Gastrocnemius medialis (tissue), 4 donors: ENCODE results near the gene C17orf100. TPM values are rescaled to one million over a fixed set of nuclear protein-coding genes. Genes with fewer than 3 reads are reported as not detected.
A peak's percentile ranks its signal among the peaks of the same experiment; 100 is the strongest.

ENCODE experiments used
- ATAC-seq, 2 donors: fragments of 150-250 bp; one replicate each; pipeline ENCODE4 v1.9.1; 2016
- DNase-seq, 2 donors: peaks; one replicate each; pipeline ENCODE4 v3.0.0-alpha.2; 2019
- H3K27ac ChIP-seq, 4 donors: fragments of 200-600 bp; sonication (generic); 1 replicate in 1 of 4; 2 replicates in 3 of 4; pipeline ENCODE4 v1.5.1; 2016 to 2018; ENCODE audit warnings: mild to moderate bottlenecking in 2 of 4, moderate library complexity in 1 of 4
- H3K27me3 ChIP-seq, 3 donors: fragments of 200-600 bp; sonication (generic) in 2 of 3; 1 replicate in 1 of 3; 2 replicates in 2 of 3; pipeline versions ENCODE4 v1.5.1 to v1.6.0; 2016 to 2019; ENCODE audit warnings: mild to moderate bottlenecking in 1 of 3, moderate library complexity in 1 of 3
- H3K36me3 ChIP-seq, 2 donors: fragments of 200-600 bp; sonication (generic) in 1 of 2; one replicate each; pipeline ENCODE4 v1.5.1; 2017 to 2018
- H3K4me1 ChIP-seq, 2 donors: fragments of 200-600 bp; sonication (generic) in 1 of 2; one replicate each; pipeline ENCODE4 v1.5.1; 2016 to 2017; ENCODE audit warnings: mild to moderate bottlenecking in 2 of 2
- H3K4me3 ChIP-seq, 4 donors: fragments of 200-600 bp; sonication (generic) in 3 of 4; 1 replicate in 1 of 4; 2 replicates in 3 of 4; pipeline ENCODE4 v1.5.1; 2016 to 2019; ENCODE audit warnings: mild to moderate bottlenecking in 2 of 4
- H3K9me3 ChIP-seq, 3 donors: fragments of 200-600 bp; sonication (generic) in 2 of 3; 1 replicate in 1 of 3; 2 replicates in 2 of 3; pipeline ENCODE4 v1.5.1; 2016 to 2019
- CTCF ChIP-seq, 5 experiments: fragments of 450-650 bp in 3 of 5; fragments of 200-600 bp in 2 of 5; sonication (generic) in 2 of 5; IDR thresholded peaks in 4 of 5; conservative IDR thresholded peaks in 1 of 5; 1 replicate in 4 of 5; 2 replicates in 1 of 5; pipeline ENCODE4 v1.5.1; 2016 to 2019; ENCODE audit warnings: antibody characterized with exemption in 5 of 5, mild to moderate bottlenecking in 3 of 5, moderate library complexity in 3 of 5
- POLR2A ChIP-seq, 2 donors: fragments of 450-650 bp; IDR thresholded peaks; one replicate each; pipeline ENCODE4 v1.6.1; 2017; ENCODE audit warnings: antibody characterized with exemption in 2 of 2, mild to moderate bottlenecking in 2 of 2, moderate library complexity in 2 of 2
- in situ Hi-C, 4 donors: fragments of 200-750 bp; cut with MboI; loops; one replicate each; pipeline versions ENCODE4 v1.15.0 to v1.8.0; 2017; ENCODE audit warnings: low sequenced_read_pairs in 4 of 4
- intact Hi-C: fragments of 100-400 bp; cut with DNase I; formaldehyde crosslinking; loops from one replicate; pipeline ENCODE4 v1.15.1; 2023; ENCODE audit warnings: low total_unique reads
- total RNA-seq, 4 donors: library from RNA; depleted of rRNA; stranded (reverse); fragments of >200 nt; gene quantifications; one replicate each; pipeline versions ENCODE4 v1.1.0 to v1.2.3, GENCODE V29; 2016

The C17orf100 gene
- total RNA-seq, 4 donors from 2014 or later, result 0.27 TPM; not detected in 3

DNA sequence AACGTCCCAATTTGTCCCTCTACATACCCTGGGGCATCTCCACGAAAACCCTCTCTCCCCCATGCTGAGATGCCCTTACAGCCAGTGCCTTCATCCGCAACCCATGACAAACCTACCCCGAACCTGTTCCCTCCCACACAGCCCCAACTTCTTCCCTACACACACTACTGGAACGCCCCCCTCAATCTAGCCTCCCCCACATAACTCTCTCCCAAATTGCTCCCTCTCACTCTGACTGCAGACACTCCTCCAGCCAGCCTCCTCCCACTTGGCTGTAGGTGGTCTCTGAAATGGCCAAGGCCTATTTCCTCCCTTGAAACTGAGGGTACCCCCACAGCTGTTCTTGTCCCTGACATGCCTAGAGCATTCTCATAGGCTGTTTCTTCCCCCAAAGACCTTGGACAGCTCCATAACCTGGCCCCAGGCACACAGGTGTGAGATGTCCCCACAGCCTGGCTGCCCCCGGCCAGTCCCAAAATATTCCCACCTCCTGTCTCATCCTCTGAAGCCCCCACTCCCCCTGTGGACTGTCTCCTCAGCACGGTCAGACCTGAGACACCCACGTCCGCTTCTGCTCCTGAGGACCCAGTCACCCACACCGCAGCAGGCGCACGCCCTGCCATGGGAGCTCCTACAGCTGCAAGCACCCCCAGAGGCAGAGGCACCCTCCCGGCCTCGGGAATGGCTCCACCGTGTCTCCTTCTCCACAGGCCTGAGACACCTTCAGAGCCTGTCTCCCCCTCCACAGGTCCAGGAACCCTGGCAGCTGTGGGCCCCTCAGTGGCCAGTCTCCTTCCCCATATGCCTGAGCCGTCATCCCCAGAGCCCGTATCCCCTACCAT lies 14.7 kb upstream of the C17orf100 start:
- no peaks in the 10 kb centered on the region for H3K9me3 ChIP-seq
- peaks cover 0 to 25% of the 10 kb centered on the region in 2 donors for H3K36me3 ChIP-seq
- DNase-seq (no peak), ATAC-seq (no peak)
- in situ Hi-C loops (loop anchor here in 1 of 4 donors (25.0 kb wide), 1 partner anchor 375 kb away; the partner anchor contains the start of genes BCL6B and RNASEK), intact Hi-C loops (no loop called here)
- H3K27ac ChIP-seq, result no peak overlapping the region
- no peaks in the 10 kb centered on the region for H3K27me3 ChIP-seq
- H3K4me1 ChIP-seq, result peaks cover 10 to 20% of the 10 kb centered on the region in 2 donors
- TF ChIP-seq CTCF (IDR thresholded peaks at IDR 0.05 in 4 of 5, conservative IDR thresholded peaks at IDR 0.05 in 1 of 5), result no peak
- TF ChIP-seq POLR2A (IDR thresholded peaks at IDR 0.05), result no peak
- H3K4me3 ChIP-seq, result no peak overlapping the region

DNA sequence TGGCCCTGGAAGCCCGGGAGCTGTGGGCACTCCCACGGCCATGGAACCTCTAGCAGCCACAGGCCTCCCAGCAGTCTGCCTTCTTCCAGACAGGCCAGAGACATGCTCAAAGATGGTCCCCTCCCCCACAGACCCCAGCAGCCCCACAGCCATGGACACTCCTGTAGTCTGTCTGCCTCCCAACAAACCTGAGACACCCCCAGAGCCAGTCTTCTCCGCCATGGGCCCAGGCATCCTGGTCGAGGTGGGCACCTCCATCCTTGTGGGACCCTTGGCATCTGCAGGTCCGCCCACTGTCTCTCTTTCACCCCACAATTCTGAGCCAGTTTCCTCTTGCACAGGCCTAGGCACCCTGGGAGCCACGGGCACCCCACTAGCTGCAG lies 14.1 kb upstream of the C17orf100 start:
- Histone ChIP-seq H3K27ac (no peak overlapping the region), H3K4me1 (peaks cover 10 to 22% of the 10 kb centered on the region in 2 donors), H3K27me3 (no peaks in the 10 kb centered on the region), H3K4me3 (no peak overlapping the region), H3K9me3 (no peaks in the 10 kb centered on the region), H3K36me3 (peaks cover 0 to 19% of the 10 kb centered on the region in 2 donors)
- intact Hi-C loops (no loop called here), in situ Hi-C loops (loop anchor here in 1 of 4 donors (25.0 kb wide), 1 partner anchor 375 kb away; the partner anchor contains the start of genes BCL6B and RNASEK)
- no peak for DNase-seq
- ATAC-seq, result no peak
- TF ChIP-seq POLR2A (IDR thresholded peaks at IDR 0.05), result no peak
- no peak for TF ChIP-seq CTCF (IDR thresholded peaks at IDR 0.05 in 4 of 5, conservative IDR thresholded peaks at IDR 0.05 in 1 of 5)

DNA sequence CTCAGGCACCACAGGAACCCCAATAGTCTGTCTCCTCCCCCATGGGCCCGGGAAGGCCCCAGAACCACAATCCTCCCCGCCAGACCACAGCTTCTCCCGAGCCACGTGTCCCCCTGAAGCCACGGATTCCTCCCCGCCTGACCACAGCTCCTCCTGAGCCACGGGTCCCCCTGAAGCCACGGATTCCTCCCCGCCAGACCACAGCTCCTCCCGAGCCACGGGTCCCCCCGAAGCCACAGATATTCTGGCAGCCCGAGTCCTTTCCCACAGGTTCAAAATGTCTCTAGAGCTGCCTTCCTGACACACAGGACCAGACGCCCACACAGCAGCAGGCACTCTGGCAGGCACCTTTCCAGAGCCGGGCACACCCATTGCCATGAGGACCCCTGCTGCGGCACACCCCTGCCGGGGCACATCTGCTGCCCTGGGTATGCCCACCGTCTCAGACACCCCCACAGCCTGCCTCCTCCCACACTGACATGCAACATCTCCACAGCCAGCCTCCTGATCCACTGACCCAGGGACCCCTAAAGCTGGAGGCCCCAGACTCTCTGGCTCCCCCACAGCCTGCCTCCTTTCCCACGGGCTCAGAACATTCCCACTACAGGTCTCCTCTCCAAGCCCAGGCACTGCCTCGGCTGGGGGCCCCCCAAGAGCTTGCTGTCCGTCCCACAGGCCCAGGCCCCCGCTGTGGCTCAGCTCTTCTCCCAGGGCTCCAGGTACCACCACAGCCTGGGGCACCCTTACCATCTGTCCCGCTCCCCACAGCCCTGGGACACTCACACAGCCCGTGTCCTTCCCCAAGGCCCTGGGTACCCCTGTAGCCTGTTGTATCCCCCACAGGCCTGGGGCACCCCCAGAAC lies 13.3 kb upstream of the C17orf100 start:
- TF ChIP-seq CTCF (IDR thresholded peaks at IDR 0.05 in 4 of 5, conservative IDR thresholded peaks at IDR 0.05 in 1 of 5), result no peak
- TF ChIP-seq POLR2A (IDR thresholded peaks at IDR 0.05), result no peak
- ATAC-seq (no peak), DNase-seq (no peak)
- Histone ChIP-seq H3K27ac (no peak overlapping the region), H3K36me3 (peaks cover 0 to 10% of the 10 kb centered on the region in 2 donors), H3K4me3 (no peak overlapping the region), H3K4me1 (peaks cover 10 to 22% of the 10 kb centered on the region in 2 donors), H3K27me3 (no peaks in the 10 kb centered on the region), H3K9me3 (no peaks in the 10 kb centered on the region)
- in situ Hi-C loops, result loop anchor here in 1 of 4 donors (25.0 kb wide), 1 partner anchor 374 kb away; the partner anchor contains the start of genes BCL6B and RNASEK
- intact Hi-C loops, result no loop called here

GRCh38 chr17:6639014-6639585 lies 12.5 kb upstream of the C17orf100 start:
- DNase-seq (no peak), ATAC-seq (no peak)
- Histone ChIP-seq H3K36me3 (peaks cover 0 to 10% of the 10 kb centered on the region in 2 donors), H3K9me3 (no peaks in the 10 kb centered on the region), H3K27me3 (no peaks in the 10 kb centered on the region), H3K4me1 (peaks cover 10 to 22% of the 10 kb centered on the region in 2 donors), H3K4me3 (peak overlapping the region; percentile 91 to 97 (median 93)), H3K27ac (no peak overlapping the region)
- intact Hi-C loops, result no loop called here
- TF ChIP-seq POLR2A (IDR thresholded peaks at IDR 0.05), result no peak
- TF ChIP-seq CTCF (IDR thresholded peaks at IDR 0.05 in 4 of 5, conservative IDR thresholded peaks at IDR 0.05 in 1 of 5), result no peak
- in situ Hi-C loops, result loop anchor here in 1 of 4 donors (25.0 kb wide), 1 partner anchor 373 kb away; the partner anchor contains the start of genes BCL6B and RNASEK
